Measurements from ENCODE around the gene LRP10.

GRCh38 chr14:22822571-22823098 lies 48.9 kb upstream of the LRP10 start:
- TF ChIP-seq REST (IDR thresholded peaks at IDR 0.05; ENCODE audit: insufficient read depth in 1 of 2, low read depth in 2 of 2, low read length in 2 of 2) (no peak), POLR2AphosphoS5 (IDR thresholded peaks at IDR 0.05; ENCODE audit: low read depth, low read length) (no peak), TAF1 (IDR thresholded peaks at IDR 0.05; ENCODE audit: borderline replicate concordance, insufficient read depth, low read length) (no peak), FOXP2 (optimal IDR thresholded peaks at IDR 0.05; ENCODE audit: borderline replicate concordance, extremely low read depth, extremely low read length, insufficient read depth) (no peak)

Measured in PFSK-1 (cell line).